Keratinocyte (primary cell): ENCODE results near the gene ZNF275. TPM values are rescaled to one million over a fixed set of nuclear protein-coding genes. Genes with fewer than 3 reads are reported as not detected.

ENCODE experiments used
- DNase-seq: peaks from one replicate; pipeline ENCODE4 v3.0.0-alpha.2; 2011; ENCODE audit warnings: low read depth, missing footprints, low spot score
- FAIRE-seq: peaks from 2 replicates; lab custom pipeline; 2011; peaks lifted over from hg19 to GRCh38; lab: Jason Lieb, UNC
- H2AFZ ChIP-seq: 2 replicates; pipeline ENCODE4 v1.6.0; 2012; ENCODE audit warnings: low read length, control low read depth, inconsistent platforms; ENCODE audit not compliant: control insufficient read depth
- H3K27ac ChIP-seq: 2 replicates; pipeline ENCODE4 v1.5.1; 2011; ENCODE audit warnings: low read length; ENCODE audit not compliant: control insufficient read depth, insufficient read depth
- H3K27me3 ChIP-seq: 3 replicates; pipeline ENCODE4 v1.6.0; 2011; ENCODE audit warnings: low read length; ENCODE audit not compliant: control insufficient read depth, insufficient read depth; ENCODE audit errors: extremely low read depth
- H3K36me3 ChIP-seq, 2 experiments: 2 replicates in 1 of 2; 3 replicates in 1 of 2; pipeline ENCODE4 v1.5.1; 2011; ENCODE audit warnings: low read length in 2 of 2, mild to moderate bottlenecking in 1 of 2; ENCODE audit not compliant: control insufficient read depth in 2 of 2, insufficient read depth in 2 of 2; ENCODE audit errors: extremely low read depth in 1 of 2
- H3K4me1 ChIP-seq: 3 replicates; pipeline ENCODE4 v1.5.1; 2011; ENCODE audit warnings: low read length; ENCODE audit not compliant: control insufficient read depth, insufficient read depth; ENCODE audit errors: extremely low read depth
- H3K4me2 ChIP-seq: 3 replicates; pipeline ENCODE4 v1.6.0; 2011; ENCODE audit warnings: low read depth, low read length; ENCODE audit not compliant: control insufficient read depth, insufficient read depth; ENCODE audit errors: extremely low read depth
- H3K4me3 ChIP-seq, 3 experiments: fragments of 200-600 bp in 1 of 3; sonication (generic) in 1 of 3; 2 replicates in 2 of 3; 3 replicates in 1 of 3; pipeline ENCODE4 v1.5.1; 2011 to 2016; ENCODE audit warnings: low read length in 3 of 3, mild to moderate bottlenecking in 3 of 3, control low read depth in 2 of 3, inconsistent platforms in 1 of 3, low read depth in 1 of 3, mixed read lengths in 1 of 3, mixed run types in 1 of 3, moderate library complexity in 1 of 3; ENCODE audit not compliant: control insufficient read depth in 2 of 3, insufficient read depth in 2 of 3; ENCODE audit errors: extremely low read depth in 1 of 3
- H3K79me2 ChIP-seq: 2 replicates; pipeline ENCODE4 v1.6.0; 2012; ENCODE audit warnings: low read length; ENCODE audit not compliant: control insufficient read depth, insufficient read depth
- H3K9ac ChIP-seq: 3 replicates; pipeline ENCODE4 v1.6.0; 2011; ENCODE audit warnings: low read length; ENCODE audit not compliant: control insufficient read depth, insufficient read depth; ENCODE audit errors: extremely low read depth
- H3K9me1 ChIP-seq: 3 replicates; pipeline ENCODE4 v1.6.0; 2011; ENCODE audit warnings: low read length; ENCODE audit not compliant: control insufficient read depth, insufficient read depth; ENCODE audit errors: extremely low read depth
- H3K9me3 ChIP-seq: 2 replicates; pipeline ENCODE4 v1.5.1; 2012; ENCODE audit warnings: low read depth, low read length; ENCODE audit not compliant: control insufficient read depth
- H4K20me1 ChIP-seq: 3 replicates; pipeline ENCODE4 v1.6.0; 2011; ENCODE audit warnings: low read length; ENCODE audit not compliant: control insufficient read depth, insufficient read depth; ENCODE audit errors: extremely low read depth
- EZH2 ChIP-seq: IDR thresholded peaks from one replicate; pipeline ENCODE4 v1.6.1; 2012; ENCODE audit warnings: inconsistent platforms, mild to moderate bottlenecking, low read length, moderate library complexity
- dilution Hi-C: fragments of 300-500 bp; cut with MboI; formaldehyde crosslinking; loops from one replicate; pipeline ENCODE4 v1.7.0; 2020; ENCODE audit warnings: low sequenced_read_pairs; ENCODE audit not compliant: extremely low pct_ligation_motif_present
- polyA plus RNA-seq, 5 experiments: library from polyadenylated mRNA; depleted of rRNA in 3 of 5; stranded (reverse) in 3 of 5; stranded (forward) in 1 of 5; unstranded in 1 of 5; fragments of >200 nt; gene quantifications; 1 replicate in 1 of 5; 2 replicates in 3 of 5; 3 replicates in 1 of 5; pipeline versions ENCODE4 v1.2.1 to v1.2.3, GENCODE V29; 2011 to 2012; ENCODE audit warnings: missing spikeins in 2 of 5, low read depth in 1 of 5, low replicate concordance in 1 of 5
- TF ChIP-seq, protein P1 (sequence below), 3 experiments: IDR thresholded peaks in 1 of 3; conservative IDR thresholded peaks in 1 of 3; optimal IDR thresholded peaks in 1 of 3; 2 replicates in 2 of 3; 3 replicates in 1 of 3; pipeline versions ENCODE3 to v1.5.1; 2011; ENCODE audit warnings: low read length in 3 of 3, mild to moderate bottlenecking in 3 of 3, moderate library complexity in 2 of 3, control low read depth in 1 of 3, inconsistent platforms in 1 of 3; ENCODE audit not compliant: insufficient read depth in 2 of 3; ENCODE audit errors: extremely low read depth in 1 of 3

Gene ZNF275
- polyA plus RNA-seq, 1 donor (not counting 4 experiments of a cell fraction or from before 2014, with no cell fraction given), result 5.3 TPM

GRCh38 chrX:153305972-153306371 lies 28.0 kb upstream of the ZNF275 start:
- H2AFZ ChIP-seq, result no peak overlapping the region
- no peaks in the 10 kb centered on the region for H3K79me2 ChIP-seq
- DNase-seq (no peak), FAIRE-seq (no peak)
- H3K4me2 ChIP-seq, result no peak overlapping the region
- H4K20me1 ChIP-seq, result no peaks in the 10 kb centered on the region
- no peaks in the 10 kb centered on the region for H3K36me3 ChIP-seq
- no peak overlapping the region for H3K27ac ChIP-seq
- H3K4me1 ChIP-seq, result no peaks in the 10 kb centered on the region
- no peaks in the 10 kb centered on the region for H3K9me1 ChIP-seq
- TF ChIP-seq, protein P1, sequence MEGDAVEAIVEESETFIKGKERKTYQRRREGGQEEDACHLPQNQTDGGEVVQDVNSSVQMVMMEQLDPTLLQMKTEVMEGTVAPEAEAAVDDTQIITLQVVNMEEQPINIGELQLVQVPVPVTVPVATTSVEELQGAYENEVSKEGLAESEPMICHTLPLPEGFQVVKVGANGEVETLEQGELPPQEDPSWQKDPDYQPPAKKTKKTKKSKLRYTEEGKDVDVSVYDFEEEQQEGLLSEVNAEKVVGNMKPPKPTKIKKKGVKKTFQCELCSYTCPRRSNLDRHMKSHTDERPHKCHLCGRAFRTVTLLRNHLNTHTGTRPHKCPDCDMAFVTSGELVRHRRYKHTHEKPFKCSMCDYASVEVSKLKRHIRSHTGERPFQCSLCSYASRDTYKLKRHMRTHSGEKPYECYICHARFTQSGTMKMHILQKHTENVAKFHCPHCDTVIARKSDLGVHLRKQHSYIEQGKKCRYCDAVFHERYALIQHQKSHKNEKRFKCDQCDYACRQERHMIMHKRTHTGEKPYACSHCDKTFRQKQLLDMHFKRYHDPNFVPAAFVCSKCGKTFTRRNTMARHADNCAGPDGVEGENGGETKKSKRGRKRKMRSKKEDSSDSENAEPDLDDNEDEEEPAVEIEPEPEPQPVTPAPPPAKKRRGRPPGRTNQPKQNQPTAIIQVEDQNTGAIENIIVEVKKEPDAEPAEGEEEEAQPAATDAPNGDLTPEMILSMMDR (optimal IDR thresholded peaks at IDR 0.05 in 1 of 3, IDR thresholded peaks at IDR 0.05 in 1 of 3, conservative IDR thresholded peaks at IDR 0.05 in 1 of 3; ENCODE audit: extremely low read depth in 1 of 3, insufficient read depth in 2 of 3, low read length in 3 of 3), result no peak
- no peak for TF ChIP-seq EZH2
- dilution Hi-C loops, result no loop called here
- H3K4me3 ChIP-seq, result no peak overlapping the region
- no peak overlapping the region for H3K9ac ChIP-seq
- no peaks in the 10 kb centered on the region for H3K9me3 ChIP-seq
- peaks cover 3% of the 10 kb centered on the region for H3K27me3 ChIP-seq

DNA sequence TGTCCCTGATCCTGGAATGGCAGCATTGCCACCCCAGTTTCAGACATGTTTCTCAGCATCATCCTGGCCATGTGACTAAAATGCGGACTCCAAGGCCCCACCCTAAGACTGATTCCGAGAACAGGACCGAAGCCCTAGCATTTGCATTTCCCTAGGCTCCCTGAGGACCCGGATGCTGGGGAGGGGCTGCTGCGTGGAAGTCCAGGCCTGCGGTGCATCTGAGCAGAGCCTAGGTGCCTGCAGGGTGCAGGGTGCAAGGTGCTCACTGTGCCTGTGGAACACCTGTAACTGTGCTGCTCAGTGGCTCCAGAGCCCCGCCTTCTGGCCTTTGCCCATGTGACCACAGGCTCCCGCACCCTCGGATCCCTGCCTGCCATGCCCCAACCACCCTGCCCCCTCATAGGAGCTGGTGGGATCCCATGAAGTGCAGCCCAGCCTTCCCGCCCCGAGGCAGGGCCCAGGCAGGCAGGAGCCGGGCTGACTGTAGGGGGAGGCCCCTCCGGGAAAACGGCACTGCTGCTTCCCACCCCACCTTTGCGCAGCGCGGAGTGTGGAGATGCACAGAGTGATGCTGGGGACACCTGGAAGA lies 27.3 kb upstream of the ZNF275 start:
- Histone ChIP-seq H3K9ac (no peak overlapping the region), H2AFZ (no peak overlapping the region), H3K9me1 (no peaks in the 10 kb centered on the region), H3K9me3 (no peaks in the 10 kb centered on the region), H3K79me2 (no peaks in the 10 kb centered on the region), H3K4me1 (no peaks in the 10 kb centered on the region), H3K27ac (no peak overlapping the region), H3K36me3 (no peaks in the 10 kb centered on the region), H3K4me2 (no peak overlapping the region), H4K20me1 (no peaks in the 10 kb centered on the region), H3K27me3 (peaks cover 3% of the 10 kb centered on the region), H3K4me3 (no peak overlapping the region)
- FAIRE-seq, result no peak
- DNase-seq, result no peak
- dilution Hi-C loops, result no loop called here
- TF ChIP-seq, protein P1 (optimal IDR thresholded peaks at IDR 0.05 in 1 of 3, IDR thresholded peaks at IDR 0.05 in 1 of 3, conservative IDR thresholded peaks at IDR 0.05 in 1 of 3; ENCODE audit: extremely low read depth in 1 of 3, insufficient read depth in 2 of 3, low read length in 3 of 3), result no peak
- TF ChIP-seq EZH2, result no peak
